Thyroid gland (tissue), 4 donors: ENCODE results near the gene FAF2.

ENCODE experiments used
- CTCF ChIP-seq, 6 experiments: fragments of 200-600 bp in 3 of 6; fragments of 450-650 bp in 3 of 6; sonication (generic) in 3 of 6; IDR thresholded peaks; one replicate each; pipeline ENCODE4 v1.5.1; 2016 to 2019; ENCODE audit warnings: antibody characterized with exemption in 6 of 6, mild to moderate bottlenecking in 2 of 6, inconsistent platforms in 1 of 6, moderate library complexity in 1 of 6
- POLR2A ChIP-seq, 2 donors: fragments of 450-650 bp; IDR thresholded peaks; one replicate each; pipeline ENCODE4 v1.6.1; 2017; ENCODE audit warnings: antibody characterized with exemption in 2 of 2, mild to moderate bottlenecking in 2 of 2, moderate library complexity in 1 of 2

GRCh38 chr5:176446028-176446665 is 2.0 kb upstream of the FAF2 start:
- no peak for TF ChIP-seq POLR2A (IDR thresholded peaks at IDR 0.05)
- TF ChIP-seq CTCF (IDR thresholded peaks at IDR 0.05): no peak
